Measurements from ENCODE around the gene CLNK. TPM values are rescaled to one million over a fixed set of nuclear protein-coding genes. Genes with fewer than 3 reads are reported as not detected.

CLNK gene
- total RNA-seq, 2 donors from 2014 or later, result not detected

DNA sequence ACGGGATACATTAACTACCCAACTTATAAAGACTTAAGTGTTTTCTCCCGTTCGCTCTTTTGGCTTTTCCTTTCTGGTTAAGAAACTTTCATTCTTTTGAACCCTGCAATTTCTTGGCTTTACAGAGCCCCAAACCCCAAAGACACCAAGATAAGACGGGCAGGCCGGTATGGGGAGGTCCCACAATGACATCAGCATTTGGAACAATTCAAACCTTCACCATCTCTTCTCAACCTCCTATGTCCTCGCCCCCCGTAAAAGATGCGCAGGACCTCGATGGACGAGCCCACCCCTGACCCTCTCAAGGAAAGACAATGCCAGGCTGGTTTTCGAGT is 228.3 kb downstream of the CLNK start:
- Histone ChIP-seq H3K9me3 (ENCODE audit: control insufficient read depth, low read length) (peaks cover 9% of the 10 kb centered on the region), H3K4me3 (ENCODE audit: low read length) (peak overlapping the region; percentile 80), H3K4me1 (ENCODE audit: control insufficient read depth, insufficient read depth, low read length) (no peaks in the 10 kb centered on the region), H3K36me3 (ENCODE audit: control insufficient read depth, insufficient read depth, low read length) (peaks cover 40% of the 10 kb centered on the region), H3K9ac (ENCODE audit: extremely low read depth, low read length, poor library complexity, severe bottlenecking) (peak overlapping the region; percentile 59), H3K27ac (ENCODE audit: low read depth, low read length) (no peak overlapping the region), H3K27me3 (ENCODE audit: control insufficient read depth, insufficient read depth, low read length, poor library complexity, severe bottlenecking) (peaks cover 37% of the 10 kb centered on the region)
- 31 to 49% methylated on average over 6 to 11 of the region's 11 CpGs for WGBS, 2 experiments (ENCODE audit: insufficient coverage in 1 of 2, insufficient read length in 1 of 2)
- Mint-ChIP-seq H3K36me3 (ENCODE audit: low read depth) (peaks cover 35% of the 10 kb centered on the region), H3K9me3 (no peaks in the 10 kb centered on the region), H3K27me3 (ENCODE audit: insufficient read depth) (peaks cover 39% of the 10 kb centered on the region), H3K4me1 (peaks cover 24% of the 10 kb centered on the region), H3K4me3 (peak overlapping the region; percentile 80), H3K27ac (peak overlapping the region; percentile 94)
- TF ChIP-seq, protein P1, sequence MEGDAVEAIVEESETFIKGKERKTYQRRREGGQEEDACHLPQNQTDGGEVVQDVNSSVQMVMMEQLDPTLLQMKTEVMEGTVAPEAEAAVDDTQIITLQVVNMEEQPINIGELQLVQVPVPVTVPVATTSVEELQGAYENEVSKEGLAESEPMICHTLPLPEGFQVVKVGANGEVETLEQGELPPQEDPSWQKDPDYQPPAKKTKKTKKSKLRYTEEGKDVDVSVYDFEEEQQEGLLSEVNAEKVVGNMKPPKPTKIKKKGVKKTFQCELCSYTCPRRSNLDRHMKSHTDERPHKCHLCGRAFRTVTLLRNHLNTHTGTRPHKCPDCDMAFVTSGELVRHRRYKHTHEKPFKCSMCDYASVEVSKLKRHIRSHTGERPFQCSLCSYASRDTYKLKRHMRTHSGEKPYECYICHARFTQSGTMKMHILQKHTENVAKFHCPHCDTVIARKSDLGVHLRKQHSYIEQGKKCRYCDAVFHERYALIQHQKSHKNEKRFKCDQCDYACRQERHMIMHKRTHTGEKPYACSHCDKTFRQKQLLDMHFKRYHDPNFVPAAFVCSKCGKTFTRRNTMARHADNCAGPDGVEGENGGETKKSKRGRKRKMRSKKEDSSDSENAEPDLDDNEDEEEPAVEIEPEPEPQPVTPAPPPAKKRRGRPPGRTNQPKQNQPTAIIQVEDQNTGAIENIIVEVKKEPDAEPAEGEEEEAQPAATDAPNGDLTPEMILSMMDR (conservative IDR thresholded peaks at IDR 0.05), result no peak
- no peak for DNase-seq

DNA sequence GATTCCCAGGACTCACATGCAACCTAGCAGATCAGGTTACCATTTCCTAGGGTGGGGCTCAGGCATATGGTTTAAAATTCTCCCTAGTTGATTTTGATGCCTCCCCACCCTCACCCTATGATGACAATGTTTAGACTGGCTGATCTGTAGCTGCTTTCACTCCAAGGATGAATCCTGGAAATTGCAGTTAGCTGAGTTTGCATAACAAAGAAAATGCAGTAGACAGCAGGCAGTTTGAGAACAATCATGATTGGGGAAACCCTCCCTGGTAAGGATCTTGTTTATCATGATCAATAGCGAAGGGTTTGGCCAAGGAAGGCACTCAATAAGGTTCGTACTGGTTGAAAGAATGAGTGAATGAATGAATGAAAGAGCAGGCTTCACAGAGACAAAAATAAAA is 229.4 kb downstream of the CLNK start:
- TF ChIP-seq, protein P1 (conservative IDR thresholded peaks at IDR 0.05), result no peak
- Histone ChIP-seq H3K4me1 (ENCODE audit: control insufficient read depth, insufficient read depth, low read length) (no peaks in the 10 kb centered on the region), H3K4me3 (ENCODE audit: low read length) (peak overlapping the region; percentile 80), H3K9ac (ENCODE audit: extremely low read depth, low read length, poor library complexity, severe bottlenecking) (no peak overlapping the region), H3K27me3 (ENCODE audit: control insufficient read depth, insufficient read depth, low read length, poor library complexity, severe bottlenecking) (peaks cover 27% of the 10 kb centered on the region), H3K9me3 (ENCODE audit: control insufficient read depth, low read length) (peaks cover 9% of the 10 kb centered on the region), H3K27ac (ENCODE audit: low read depth, low read length) (no peak overlapping the region), H3K36me3 (ENCODE audit: control insufficient read depth, insufficient read depth, low read length) (peaks cover 51% of the 10 kb centered on the region)
- 72% methylated on average over 2 of the region's 2 CpGs; no CpG with 5 or more reads in 1 of the 2 experiments for WGBS, 2 experiments (ENCODE audit: insufficient coverage in 1 of 2, insufficient read length in 1 of 2)
- peaks cover 24% of the 10 kb centered on the region for H3K4me1 Mint-ChIP-seq
- H3K4me3 Mint-ChIP-seq, result peak overlapping the region; percentile 80
- H3K27me3 Mint-ChIP-seq (ENCODE audit: insufficient read depth), result peaks cover 29% of the 10 kb centered on the region
- no peak for DNase-seq
- H3K27ac Mint-ChIP-seq, result no peak overlapping the region
- H3K9me3 Mint-ChIP-seq, result no peaks in the 10 kb centered on the region
- H3K36me3 Mint-ChIP-seq (ENCODE audit: low read depth), result peaks cover 45% of the 10 kb centered on the region

DNA sequence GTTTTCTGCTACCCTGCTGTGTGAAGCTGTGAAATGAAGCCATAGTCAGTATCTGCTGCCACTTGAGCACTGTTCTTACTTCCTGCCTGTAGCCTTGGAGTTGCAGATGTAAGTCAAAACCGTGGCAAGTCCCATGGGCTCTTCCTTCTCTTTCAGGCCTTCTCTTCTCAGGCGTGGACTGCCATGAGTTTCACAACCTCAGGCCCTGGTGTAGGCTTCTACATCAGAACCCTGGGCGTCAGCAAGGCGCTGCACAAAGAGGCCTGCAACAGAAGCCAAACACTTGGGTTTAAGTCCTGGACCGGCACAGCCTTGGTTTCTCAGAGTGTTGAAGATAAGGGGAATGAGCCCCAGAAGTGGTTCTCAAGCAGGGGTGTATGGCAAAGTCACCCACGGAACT is 229.8 kb downstream of the CLNK start:
- Mint-ChIP-seq H3K36me3 (ENCODE audit: low read depth) (peaks cover 49% of the 10 kb centered on the region), H3K4me1 (peaks cover 24% of the 10 kb centered on the region), H3K4me3 (no peak overlapping the region), H3K9me3 (no peaks in the 10 kb centered on the region), H3K27ac (no peak overlapping the region), H3K27me3 (ENCODE audit: insufficient read depth) (peaks cover 25% of the 10 kb centered on the region)
- TF ChIP-seq, protein P1 (conservative IDR thresholded peaks at IDR 0.05), result no peak
- WGBS, 2 experiments (ENCODE audit: insufficient coverage in 1 of 2, insufficient read length in 1 of 2), result 85 to 87% methylated on average over 5 to 6 of the region's 6 CpGs
- Histone ChIP-seq H3K36me3 (ENCODE audit: control insufficient read depth, insufficient read depth, low read length) (peaks cover 55% of the 10 kb centered on the region), H3K27me3 (ENCODE audit: control insufficient read depth, insufficient read depth, low read length, poor library complexity, severe bottlenecking) (peaks cover 24% of the 10 kb centered on the region), H3K9me3 (ENCODE audit: control insufficient read depth, low read length) (peaks cover 9% of the 10 kb centered on the region), H3K4me3 (ENCODE audit: low read length) (peak overlapping the region; percentile 80), H3K27ac (ENCODE audit: low read depth, low read length) (no peak overlapping the region), H3K4me1 (ENCODE audit: control insufficient read depth, insufficient read depth, low read length) (no peaks in the 10 kb centered on the region), H3K9ac (ENCODE audit: extremely low read depth, low read length, poor library complexity, severe bottlenecking) (no peak overlapping the region)
- no peak for DNase-seq
